Keratinocyte (primary cell): Measurements from ENCODE around the gene NMT1.

Source experiments
- EZH2 ChIP-seq: IDR thresholded peaks from one replicate; pipeline ENCODE4 v1.6.1; 2012; ENCODE audit warnings: inconsistent platforms, mild to moderate bottlenecking, low read length, moderate library complexity
- TF ChIP-seq, protein P1 (sequence below), 3 experiments: IDR thresholded peaks in 1 of 3; conservative IDR thresholded peaks in 1 of 3; optimal IDR thresholded peaks in 1 of 3; 2 replicates in 2 of 3; 3 replicates in 1 of 3; pipeline versions ENCODE3 to v1.5.1; 2011; ENCODE audit warnings: low read length in 3 of 3, mild to moderate bottlenecking in 3 of 3, moderate library complexity in 2 of 3, control low read depth in 1 of 3, inconsistent platforms in 1 of 3; ENCODE audit not compliant: insufficient read depth in 2 of 3; ENCODE audit errors: extremely low read depth in 1 of 3

DNA sequence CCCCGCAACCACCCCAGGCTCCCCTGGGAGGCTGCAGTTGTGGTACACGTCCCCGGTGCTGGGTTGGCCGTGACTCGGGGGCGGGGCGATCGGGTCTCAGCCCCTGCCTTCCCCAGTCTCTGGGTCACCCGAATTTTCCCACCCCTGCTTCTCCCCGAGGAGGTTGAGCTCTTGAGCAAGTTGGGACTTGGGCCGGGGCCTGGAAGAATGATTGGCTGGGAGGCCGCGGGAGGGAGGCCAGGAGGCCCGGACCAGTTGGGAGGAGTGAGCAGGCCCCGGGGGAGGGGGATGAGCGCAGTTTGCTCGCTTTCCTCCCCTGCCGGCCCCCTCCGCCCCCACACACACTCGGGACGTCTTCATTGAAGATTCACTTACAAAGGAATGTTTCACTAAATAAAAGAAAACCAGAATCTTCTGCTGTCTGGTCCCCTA, 82.7 kb downstream of the NMT1 start:
- TF ChIP-seq, protein P1, sequence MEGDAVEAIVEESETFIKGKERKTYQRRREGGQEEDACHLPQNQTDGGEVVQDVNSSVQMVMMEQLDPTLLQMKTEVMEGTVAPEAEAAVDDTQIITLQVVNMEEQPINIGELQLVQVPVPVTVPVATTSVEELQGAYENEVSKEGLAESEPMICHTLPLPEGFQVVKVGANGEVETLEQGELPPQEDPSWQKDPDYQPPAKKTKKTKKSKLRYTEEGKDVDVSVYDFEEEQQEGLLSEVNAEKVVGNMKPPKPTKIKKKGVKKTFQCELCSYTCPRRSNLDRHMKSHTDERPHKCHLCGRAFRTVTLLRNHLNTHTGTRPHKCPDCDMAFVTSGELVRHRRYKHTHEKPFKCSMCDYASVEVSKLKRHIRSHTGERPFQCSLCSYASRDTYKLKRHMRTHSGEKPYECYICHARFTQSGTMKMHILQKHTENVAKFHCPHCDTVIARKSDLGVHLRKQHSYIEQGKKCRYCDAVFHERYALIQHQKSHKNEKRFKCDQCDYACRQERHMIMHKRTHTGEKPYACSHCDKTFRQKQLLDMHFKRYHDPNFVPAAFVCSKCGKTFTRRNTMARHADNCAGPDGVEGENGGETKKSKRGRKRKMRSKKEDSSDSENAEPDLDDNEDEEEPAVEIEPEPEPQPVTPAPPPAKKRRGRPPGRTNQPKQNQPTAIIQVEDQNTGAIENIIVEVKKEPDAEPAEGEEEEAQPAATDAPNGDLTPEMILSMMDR (optimal IDR thresholded peaks at IDR 0.05 in 1 of 3, IDR thresholded peaks at IDR 0.05 in 1 of 3, conservative IDR thresholded peaks at IDR 0.05 in 1 of 3; ENCODE audit: extremely low read depth in 1 of 3, insufficient read depth in 2 of 3, low read length in 3 of 3) = no peak
- TF ChIP-seq EZH2 = no peak
